Transverse colon (tissue), 4 donors: Measurements from ENCODE around the gene CLSTN2. TPM values are rescaled to one million over a fixed set of nuclear protein-coding genes. Genes with fewer than 3 reads are reported as not detected.

Source experiments
- DNase-seq: peaks from one replicate; pipeline ENCODE4 v3.0.0-alpha.2; 2019
- H3K27ac ChIP-seq, 4 donors: fragments of 200-600 bp; sonication (generic); 2 replicates each; pipeline ENCODE4 v1.5.1; 2016 to 2018; ENCODE audit warnings: inconsistent platforms in 4 of 4
- H3K27me3 ChIP-seq: fragments of 200-600 bp; sonication (generic); 2 replicates; pipeline ENCODE4 v1.5.1; 2017; ENCODE audit warnings: inconsistent platforms
- H3K36me3 ChIP-seq, 4 donors: fragments of 200-600 bp; sonication (generic); 2 replicates each; pipeline ENCODE4 v1.5.1; 2017 to 2019; ENCODE audit warnings: inconsistent platforms in 4 of 4
- H3K4me1 ChIP-seq, 4 donors: fragments of 200-600 bp; sonication (generic); 2 replicates each; pipeline ENCODE4 v1.5.1; 2017 to 2020; ENCODE audit warnings: inconsistent platforms in 4 of 4
- H3K4me3 ChIP-seq, 4 donors: fragments of 200-600 bp; sonication (generic); 1 replicate in 1 of 4; 2 replicates in 3 of 4; pipeline versions ENCODE4 v1.5.1 to v1.6.1; 2017 to 2019; ENCODE audit warnings: inconsistent platforms in 4 of 4
- H3K9me3 ChIP-seq, 2 donors: fragments of 200-600 bp; sonication (generic); 2 replicates each; pipeline ENCODE4 v1.5.1; 2017 to 2019; ENCODE audit warnings: inconsistent platforms in 2 of 2
- EP300 ChIP-seq: sonication (generic); formaldehyde crosslinking; IDR thresholded peaks from one replicate; pipeline ENCODE4 v1.6.1; 2017; ENCODE audit warnings: antibody characterized with exemption, low read depth
- POLR2A ChIP-seq: fragments of 450-650 bp; IDR thresholded peaks from one replicate; pipeline ENCODE4 v1.6.1; 2016; ENCODE audit warnings: antibody characterized with exemption, mild to moderate bottlenecking, moderate library complexity
- POLR2AphosphoS5 ChIP-seq, 3 donors: sonication (generic); formaldehyde crosslinking; IDR thresholded peaks; one replicate each; pipeline ENCODE4 v1.6.1; 2016; ENCODE audit warnings: antibody characterized with exemption in 3 of 3
- WGBS, 2 donors: methylation state at CpG; one replicate each; pipeline ENCODE4 v1.1.5; 2018; ENCODE audit warnings: low coverage in 1 of 2; 5-methylcytosine and 5-hydroxymethylcytosine counted together
- in situ Hi-C, 4 donors: fragments of 200-750 bp; cut with MboI; loops; one replicate each; pipeline versions ENCODE4 v1.15.0 to v1.15.1; 2017; ENCODE audit warnings: low sequenced_read_pairs in 3 of 4, low pct_ligation_motif_present in 1 of 4, low pct_unique_long_range_greater_than_20kb in 1 of 4
- intact Hi-C: fragments of 100-400 bp; cut with DNase I; formaldehyde crosslinking; loops from one replicate; pipeline ENCODE4 v1.15.1; 2023; ENCODE audit warnings: low total_unique reads
- total RNA-seq, 4 donors: library from RNA; depleted of rRNA; stranded (reverse); fragments of >200 nt; gene quantifications; one replicate each; pipeline ENCODE4 v1.1.0, GENCODE V29; 2016
- TF ChIP-seq, protein P1 (sequence below), 5 experiments: fragments of 200-600 bp in 3 of 5; fragments of 450-650 bp in 2 of 5; sonication (generic) in 3 of 5; IDR thresholded peaks; 1 replicate in 2 of 5; 2 replicates in 3 of 5; pipeline ENCODE4 v1.5.1; 2016 to 2017; ENCODE audit warnings: antibody characterized with exemption in 5 of 5, inconsistent platforms in 3 of 5, mild to moderate bottlenecking in 2 of 5, moderate library complexity in 1 of 5

Gene CLSTN2
- total RNA-seq, 4 donors from 2014 or later = 0.60 to 9.0 (median 2.2) TPM

DNA sequence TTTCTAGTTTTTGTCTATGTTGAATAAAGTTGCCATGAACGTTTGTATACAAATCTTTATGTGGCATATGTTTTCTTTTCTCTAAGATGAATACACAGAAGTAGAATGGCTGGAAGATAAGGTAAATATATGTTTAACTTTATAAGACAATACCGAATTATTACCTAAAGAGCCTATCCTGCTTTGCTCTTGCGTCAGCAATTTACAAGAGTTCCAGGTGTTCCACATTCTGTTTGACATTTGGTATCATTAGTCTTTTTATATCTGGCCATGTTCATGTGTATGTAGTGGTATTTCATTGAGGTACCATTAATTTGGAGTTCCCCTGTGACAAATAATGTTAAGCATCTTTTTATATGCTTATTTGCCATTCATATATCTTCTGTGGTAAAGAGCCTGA, 668.8 kb downstream of the CLSTN2 start:
- H3K27me3 ChIP-seq = no peaks in the 10 kb centered on the region
- no peaks in the 10 kb centered on the region for H3K4me1 ChIP-seq
- no peak overlapping the region for H3K27ac ChIP-seq
- no peaks in the 10 kb centered on the region for H3K36me3 ChIP-seq
- in situ Hi-C loops (no loop called here), intact Hi-C loops (no loop called here)
- TF ChIP-seq EP300 = no peak
- TF ChIP-seq POLR2A = no peak
- TF ChIP-seq, protein P1, sequence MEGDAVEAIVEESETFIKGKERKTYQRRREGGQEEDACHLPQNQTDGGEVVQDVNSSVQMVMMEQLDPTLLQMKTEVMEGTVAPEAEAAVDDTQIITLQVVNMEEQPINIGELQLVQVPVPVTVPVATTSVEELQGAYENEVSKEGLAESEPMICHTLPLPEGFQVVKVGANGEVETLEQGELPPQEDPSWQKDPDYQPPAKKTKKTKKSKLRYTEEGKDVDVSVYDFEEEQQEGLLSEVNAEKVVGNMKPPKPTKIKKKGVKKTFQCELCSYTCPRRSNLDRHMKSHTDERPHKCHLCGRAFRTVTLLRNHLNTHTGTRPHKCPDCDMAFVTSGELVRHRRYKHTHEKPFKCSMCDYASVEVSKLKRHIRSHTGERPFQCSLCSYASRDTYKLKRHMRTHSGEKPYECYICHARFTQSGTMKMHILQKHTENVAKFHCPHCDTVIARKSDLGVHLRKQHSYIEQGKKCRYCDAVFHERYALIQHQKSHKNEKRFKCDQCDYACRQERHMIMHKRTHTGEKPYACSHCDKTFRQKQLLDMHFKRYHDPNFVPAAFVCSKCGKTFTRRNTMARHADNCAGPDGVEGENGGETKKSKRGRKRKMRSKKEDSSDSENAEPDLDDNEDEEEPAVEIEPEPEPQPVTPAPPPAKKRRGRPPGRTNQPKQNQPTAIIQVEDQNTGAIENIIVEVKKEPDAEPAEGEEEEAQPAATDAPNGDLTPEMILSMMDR (IDR thresholded peaks at IDR 0.05) = no peak
- no peak for TF ChIP-seq POLR2AphosphoS5 (IDR thresholded peaks at IDR 0.05)
- no peak for DNase-seq
- 56 to 65% methylated on average over 3 of the region's 3 CpGs for WGBS, 2 donors
- H3K9me3 ChIP-seq = no peaks in the 10 kb centered on the region
- no peak overlapping the region for H3K4me3 ChIP-seq

DNA sequence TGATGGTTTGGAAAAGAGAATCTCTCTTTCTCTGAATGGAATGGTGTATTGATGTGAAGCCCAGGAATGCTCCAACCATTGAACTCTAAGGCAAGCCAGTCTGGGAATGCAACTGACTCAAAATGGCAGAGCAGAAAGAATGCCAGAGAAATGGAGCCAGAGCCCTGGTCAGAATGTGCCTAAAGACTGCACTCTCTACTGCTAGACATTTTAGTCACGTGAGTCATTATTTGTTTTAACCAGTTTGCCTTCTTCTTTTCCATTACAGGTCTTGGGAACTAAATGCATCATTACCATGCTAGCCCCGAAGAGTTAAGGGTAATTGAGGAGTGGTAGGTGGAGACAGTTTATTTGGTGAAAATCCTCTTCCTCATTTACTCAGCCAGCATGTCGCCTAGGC, 675.6 kb downstream of the CLSTN2 start:
- in situ Hi-C loops = no loop called here

DNA sequence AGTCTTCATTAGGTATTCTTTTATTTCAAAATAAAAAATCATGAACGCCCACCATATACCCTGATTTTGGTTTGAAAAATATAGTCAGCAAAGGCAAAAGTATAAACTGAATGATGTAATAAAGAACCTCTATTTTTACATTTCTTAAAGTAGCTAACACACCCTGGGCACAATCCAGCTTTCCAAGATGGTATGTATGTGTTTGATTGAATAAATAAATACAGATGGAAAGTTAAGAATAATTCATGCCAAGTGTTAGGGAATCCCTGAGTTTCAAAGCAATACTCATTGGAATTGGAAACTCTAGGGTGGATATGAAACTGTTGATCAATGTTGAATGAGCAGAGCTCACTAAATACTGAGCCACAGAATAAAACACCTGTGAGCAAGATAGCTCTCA, 679.0 kb downstream of the CLSTN2 start:
- WGBS, 2 donors = 78 to 83% methylated on average over 1 of the region's 1 CpG
- Histone ChIP-seq H3K36me3 (no peaks in the 10 kb centered on the region), H3K27ac (no peak overlapping the region), H3K9me3 (no peaks in the 10 kb centered on the region), H3K4me1 (no peaks in the 10 kb centered on the region), H3K4me3 (no peak overlapping the region), H3K27me3 (no peaks in the 10 kb centered on the region)
- intact Hi-C loops (no loop called here), in situ Hi-C loops (no loop called here)
- DNase-seq = no peak
- TF ChIP-seq, protein P1 (IDR thresholded peaks at IDR 0.05) = no peak
- TF ChIP-seq EP300 = no peak
- no peak for TF ChIP-seq POLR2A
- no peak for TF ChIP-seq POLR2AphosphoS5 (IDR thresholded peaks at IDR 0.05)

More for the DNA sequence above, 675.6 kb downstream of the CLSTN2 start:
- H3K27me3 ChIP-seq = no peaks in the 10 kb centered on the region
- no peak overlapping the region for H3K4me3 ChIP-seq
- intact Hi-C loops = no loop called here
- WGBS, 2 donors = 57 to 61% methylated on average over 3 of the region's 3 CpGs
- H3K27ac ChIP-seq = no peak overlapping the region
- H3K4me1 ChIP-seq = no peaks in the 10 kb centered on the region
- no peaks in the 10 kb centered on the region for H3K36me3 ChIP-seq
- DNase-seq = no peak
- no peak for TF ChIP-seq POLR2AphosphoS5 (IDR thresholded peaks at IDR 0.05)
- no peak for TF ChIP-seq POLR2A
- TF ChIP-seq, protein P1 (IDR thresholded peaks at IDR 0.05) = no peak
- no peak for TF ChIP-seq EP300
- no peaks in the 10 kb centered on the region for H3K9me3 ChIP-seq

DNA sequence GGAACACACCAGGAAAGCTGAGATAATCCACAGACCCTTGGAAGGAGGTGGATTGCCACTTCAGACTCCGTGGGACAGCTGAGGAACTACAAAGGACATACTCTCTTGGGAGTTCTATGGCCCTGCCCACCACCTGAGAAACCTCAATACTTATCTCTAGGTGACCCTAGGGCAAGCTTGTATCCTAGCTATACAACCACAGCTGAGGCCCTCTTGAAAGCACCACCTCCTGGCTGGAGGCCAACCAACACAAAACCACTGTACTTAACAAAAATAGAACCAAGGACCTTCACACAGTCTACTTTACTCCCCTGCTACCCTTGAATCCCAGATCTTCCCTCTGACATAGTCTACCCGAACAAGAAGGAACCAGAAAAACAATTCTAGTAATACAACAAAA, 682.1 kb downstream of the CLSTN2 start:
- in situ Hi-C loops (no loop called here), intact Hi-C loops (no loop called here)
- TF ChIP-seq, protein P1 (IDR thresholded peaks at IDR 0.05) = no peak
- no peak for TF ChIP-seq POLR2A
- no peak for TF ChIP-seq POLR2AphosphoS5 (IDR thresholded peaks at IDR 0.05)
- no peak for TF ChIP-seq EP300
- H3K4me3 ChIP-seq = no peak overlapping the region
- H3K27me3 ChIP-seq = no peaks in the 10 kb centered on the region
- no peaks in the 10 kb centered on the region for H3K9me3 ChIP-seq
- no peak for DNase-seq
- WGBS, 2 donors = 74 to 78% methylated on average over 1 to 2 of the region's 2 CpGs
- H3K4me1 ChIP-seq = no peaks in the 10 kb centered on the region
- H3K27ac ChIP-seq = no peak overlapping the region
- no peaks in the 10 kb centered on the region for H3K36me3 ChIP-seq
